Common myeloid progenitor, CD34-positive (primary cell): ENCODE data around the gene CDH8.
"Not testable (repeated sequence)": the region's sequence is repeated elsewhere in the genome, so short reads cannot be mapped to it uniquely, and the experiment has no call there.

Experiments
- CTCF ChIA-PET: fragments of 350-600 bp; sonication (Branson Sonifier 250); formaldehyde crosslinking; loops from one replicate; lab custom pipeline; 2021; ENCODE audit warnings: antibody characterized with exemption; lab: Charles Lee
- POLR2A ChIA-PET: fragments of 350-600 bp; sonication (Branson Sonifier 250); formaldehyde crosslinking; loops from one replicate; lab custom pipeline; 2021; ENCODE audit warnings: antibody characterized with exemption; lab: Charles Lee
- DNase-seq, 3 donors: peaks; one replicate each; pipeline versions ENCODE4 v3.0.0 to v3.0.0-alpha.2; 2013
- H3K27ac ChIP-seq, 2 experiments: 1 replicate in 1 of 2; 2 replicates in 1 of 2; pipeline ENCODE4 v1.7.0; 2013; ENCODE audit warnings: inconsistent platforms in 2 of 2, low read length in 2 of 2, mild to moderate bottlenecking in 2 of 2, low read depth in 1 of 2, moderate library complexity in 1 of 2; ENCODE audit not compliant: severe bottlenecking in 2 of 2, insufficient read depth in 1 of 2, poor library complexity in 1 of 2
- H3K27me3 ChIP-seq, 5 experiments: replicated peaks in 2 of 5; 1 replicate in 3 of 5; 2 replicates in 2 of 5; pipeline versions ENCODE4 v1.6.1 to v1.7.0; 2013; ENCODE audit warnings: low read length in 4 of 5, mild to moderate bottlenecking in 2 of 5, moderate library complexity in 2 of 5, inconsistent platforms in 1 of 5; ENCODE audit not compliant: insufficient read depth in 5 of 5, control insufficient read depth in 4 of 5
- H3K36me3 ChIP-seq, 4 experiments: 1 replicate in 2 of 4; 2 replicates in 2 of 4; pipeline versions ENCODE4 v1.6.1 to v1.7.0; 2013; ENCODE audit warnings: low read length in 3 of 4, control low read depth in 1 of 4, mild to moderate bottlenecking in 1 of 4; ENCODE audit not compliant: control insufficient read depth in 4 of 4, insufficient read depth in 4 of 4
- H3K4me1 ChIP-seq, 4 experiments: 1 replicate in 3 of 4; 2 replicates in 1 of 4; pipeline versions ENCODE4 v1.6.1 to v1.7.1; 2013; ENCODE audit warnings: low read length in 3 of 4, mild to moderate bottlenecking in 3 of 4, control low read depth in 1 of 4, inconsistent platforms in 1 of 4, moderate library complexity in 1 of 4; ENCODE audit not compliant: control insufficient read depth in 4 of 4, insufficient read depth in 4 of 4; ENCODE audit errors: control extremely low read depth in 1 of 4
- H3K4me3 ChIP-seq, 7 experiments: 1 replicate in 4 of 7; 2 replicates in 3 of 7; pipeline versions ENCODE4 v1.5.1 to v1.7.0; 2013; ENCODE audit warnings: mild to moderate bottlenecking in 7 of 7, low read length in 6 of 7, moderate library complexity in 6 of 7, inconsistent platforms in 2 of 7, low read depth in 2 of 7, control low read depth in 1 of 7; ENCODE audit not compliant: insufficient read depth in 4 of 7, control insufficient read depth in 1 of 7; ENCODE audit errors: extremely low read depth in 1 of 7
- H3K9me3 ChIP-seq, 5 experiments: 1 replicate in 4 of 5; 2 replicates in 1 of 5; pipeline versions ENCODE4 v1.6.1 to v1.7.1; 2013; ENCODE audit warnings: low read length in 4 of 5, mild to moderate bottlenecking in 2 of 5, inconsistent platforms in 1 of 5, low read depth in 1 of 5, moderate library complexity in 1 of 5; ENCODE audit not compliant: control insufficient read depth in 4 of 5, insufficient read depth in 2 of 5; ENCODE audit errors: control extremely low read depth in 1 of 5
- WGBS: methylation state at CpG from one replicate; pipeline ENCODE4 v1.1.5; 2013; ENCODE audit not compliant: insufficient coverage; 5-methylcytosine and 5-hydroxymethylcytosine counted together

The CDH8 gene

GRCh38 chr16:61917865-61918826 is 118.1 kb downstream of the CDH8 start:
- POLR2A ChIA-PET, DNase-seq, H3K9me3 ChIP-seq, H3K27me3 ChIP-seq, H3K4me1 ChIP-seq, CTCF ChIA-PET, H3K4me3 ChIP-seq, H3K27ac ChIP-seq, H3K36me3 ChIP-seq: not testable (repeated sequence)
- WGBS: 82% methylated on average over 3 of the region's 37 CpGs

GRCh38 chr16:61915569-61915968 is 120.7 kb downstream of the CDH8 start:
- no CpG with 5 or more reads among the region's 3 CpGs for WGBS
- H3K27me3 ChIP-seq: no peaks in the 10 kb centered on the region
- DNase-seq: no peak
- no peaks in the 10 kb centered on the region for H3K36me3 ChIP-seq
- H3K27ac ChIP-seq: no peak overlapping the region
- no peaks in the 10 kb centered on the region for H3K4me1 ChIP-seq
- CTCF ChIA-PET: no interaction called here
- POLR2A ChIA-PET: no interaction called here
- H3K9me3 ChIP-seq: no peaks in the 10 kb centered on the region
- no peak overlapping the region for H3K4me3 ChIP-seq

GRCh38 chr16:61909074-61909473 is 127.2 kb downstream of the CDH8 start:
- H3K9me3 ChIP-seq: no peaks in the 10 kb centered on the region
- no peak for DNase-seq
- WGBS: no CpG with 5 or more reads among the region's 3 CpGs
- no peak overlapping the region for H3K4me3 ChIP-seq
- H3K27ac ChIP-seq: no peak overlapping the region
- no peaks in the 10 kb centered on the region for H3K27me3 ChIP-seq
- H3K4me1 ChIP-seq: no peaks in the 10 kb centered on the region
- ChIA-PET POLR2A (no interaction called here), CTCF (no interaction called here)
- H3K36me3 ChIP-seq: no peaks in the 10 kb centered on the region

DNA sequence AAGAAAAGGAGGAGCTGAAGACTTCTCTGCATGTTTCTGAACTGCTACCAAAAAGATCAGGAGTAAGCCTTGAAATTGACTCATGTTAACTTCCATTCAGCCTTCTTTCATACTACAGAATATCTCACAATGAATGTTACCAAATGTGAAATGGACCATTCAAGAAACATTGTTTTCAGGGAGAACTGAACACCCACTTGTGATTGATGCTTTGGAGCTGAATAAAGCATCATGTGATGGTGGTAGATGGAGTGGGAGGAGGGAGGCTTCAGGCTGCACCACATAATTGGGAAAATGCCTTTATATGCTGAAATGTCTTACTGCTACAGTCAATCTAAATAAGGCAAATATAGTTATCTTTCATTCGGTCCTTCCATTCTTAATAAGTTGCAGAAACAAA is 127.8 kb downstream of the CDH8 start:
- no peaks in the 10 kb centered on the region for H3K36me3 ChIP-seq
- H3K27ac ChIP-seq: no peak overlapping the region
- no peaks in the 10 kb centered on the region for H3K9me3 ChIP-seq
- no peak overlapping the region for H3K4me3 ChIP-seq
- POLR2A ChIA-PET: no interaction called here
- H3K4me1 ChIP-seq: no peaks in the 10 kb centered on the region
- DNase-seq: no peak
- no CpG with 5 or more reads among the region's 1 CpG for WGBS
- CTCF ChIA-PET: no interaction called here
- no peaks in the 10 kb centered on the region for H3K27me3 ChIP-seq

- H3K27ac ChIP-seq: no peak overlapping the region
- ChIA-PET CTCF (no interaction called here), POLR2A (no interaction called here)
- DNase-seq: no peak
- WGBS: no CpG with 5 or more reads among the region's 1 CpG
- H3K36me3 ChIP-seq: no peaks in the 10 kb centered on the region
- no peaks in the 10 kb centered on the region for H3K4me1 ChIP-seq
- no peak overlapping the region for H3K4me3 ChIP-seq
- peaks cover 0 to 2% (median 0%) of the 10 kb centered on the region in 5 experiments for H3K27me3 ChIP-seq
- no peaks in the 10 kb centered on the region for H3K9me3 ChIP-seq
Measured at GRCh38 chr16:61901689-61902088, 134.5 kb downstream of the CDH8 start.

DNA sequence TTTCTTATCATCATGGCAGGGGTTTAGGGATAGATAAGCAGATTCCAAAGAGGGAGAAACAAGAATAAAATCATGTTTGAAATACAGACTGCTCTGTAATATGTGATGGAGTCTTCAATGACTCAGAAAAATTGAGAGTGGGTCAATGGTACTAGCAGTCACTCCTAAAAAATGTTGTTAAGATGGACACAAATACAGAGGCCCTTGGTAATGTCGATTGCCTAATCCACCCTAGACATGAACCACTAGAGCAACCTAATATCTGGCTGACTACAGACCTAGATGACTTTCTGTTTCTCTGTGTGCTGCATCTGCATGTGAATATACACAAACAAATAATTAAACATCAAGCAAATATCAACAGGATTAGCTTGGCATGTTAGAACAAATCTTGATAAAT is 135.8 kb downstream of the CDH8 start:
- WGBS: 100% methylated on average over 1 of the region's 1 CpG
- no peaks in the 10 kb centered on the region for H3K9me3 ChIP-seq
- POLR2A ChIA-PET: no interaction called here
- no peak overlapping the region for H3K27ac ChIP-seq
- H3K36me3 ChIP-seq: no peaks in the 10 kb centered on the region
- CTCF ChIA-PET: no interaction called here
- H3K4me1 ChIP-seq: no peaks in the 10 kb centered on the region
- H3K4me3 ChIP-seq: no peak overlapping the region
- peaks cover 0 to 2% (median 0%) of the 10 kb centered on the region in 5 experiments for H3K27me3 ChIP-seq
- DNase-seq: no peak

DNA sequence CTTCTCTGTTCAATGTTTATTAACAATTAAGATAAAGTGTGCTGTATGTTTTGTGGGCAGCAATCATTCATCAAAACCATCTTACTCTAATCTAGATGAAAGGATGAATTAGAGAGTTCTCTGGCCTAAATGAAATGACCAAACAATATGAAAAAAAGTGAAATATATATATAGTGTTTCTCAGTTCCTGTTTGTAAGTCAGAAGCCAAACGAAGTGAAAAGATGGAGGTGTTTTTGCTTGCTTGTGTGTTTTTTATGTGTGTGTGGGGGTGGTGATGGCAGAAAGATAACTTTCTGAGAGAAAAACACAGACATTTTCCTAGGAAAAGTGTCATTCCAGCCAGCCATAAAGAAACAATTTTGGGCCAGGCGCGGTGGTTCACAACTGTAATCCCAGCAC is 138.6 kb downstream of the CDH8 start:
- no peaks in the 10 kb centered on the region for H3K9me3 ChIP-seq
- POLR2A ChIA-PET: no interaction called here
- no peak overlapping the region for H3K4me3 ChIP-seq
- DNase-seq: no peak
- H3K36me3 ChIP-seq: no peaks in the 10 kb centered on the region
- CTCF ChIA-PET: no interaction called here
- H3K27me3 ChIP-seq: peaks cover 0 to 2% (median 0%) of the 10 kb centered on the region in 5 experiments
- no peak overlapping the region for H3K27ac ChIP-seq
- no peaks in the 10 kb centered on the region for H3K4me1 ChIP-seq
- 97% methylated on average over 2 of the region's 3 CpGs for WGBS
